GM23338 (cell line): ENCODE data around the gene NECTIN1. TPM values are rescaled to one million over a fixed set of nuclear protein-coding genes. Genes with fewer than 3 reads are reported as not detected.

ENCODE experiments used
- ATAC-seq: fragments of 200-7000 bp; cut with Tn5 transposase; 3 replicates; pipeline ENCODE4 v1.9.1; 2020
- DNase-seq: peaks from one replicate; pipeline ENCODE4 v3.0.0-alpha.2; 2015; ENCODE audit warnings: low spot score
- H2AFZ ChIP-seq: fragments of 200-600 bp; sonication (generic); 2 replicates; pipeline ENCODE4 v1.8.0; 2016; ENCODE audit warnings: antibody characterized with exemption, mild to moderate bottlenecking, moderate library complexity
- H3F3A ChIP-seq: fragments of 200-600 bp; sonication (generic); replicated peaks from 2 replicates; pipeline ENCODE4 v1.8.0; 2017; ENCODE audit warnings: antibody characterized with exemption, mixed run types, low read depth
- H3K27ac ChIP-seq: fragments of 200-600 bp; sonication (generic); 2 replicates; pipeline ENCODE4 v1.6.1; 2016; ENCODE audit warnings: low read depth
- H3K27me3 ChIP-seq: fragments of 200-600 bp; sonication (generic); 2 replicates; pipeline ENCODE4 v1.8.0; 2016; ENCODE audit warnings: mild to moderate bottlenecking, mixed run types, moderate library complexity; ENCODE audit not compliant: insufficient read depth
- H3K36me3 ChIP-seq: fragments of 200-600 bp; sonication (generic); 2 replicates; pipeline ENCODE4 v1.8.0; 2016; ENCODE audit warnings: mild to moderate bottlenecking; ENCODE audit not compliant: insufficient read depth
- H3K4me1 ChIP-seq: fragments of 200-600 bp; sonication (generic); 2 replicates; pipeline ENCODE4 v1.8.0; 2016; ENCODE audit warnings: mild to moderate bottlenecking, moderate library complexity; ENCODE audit not compliant: insufficient read depth
- H3K4me2 ChIP-seq: fragments of 200-600 bp; sonication (generic); 2 replicates; pipeline ENCODE4 v1.7.1; 2017; ENCODE audit warnings: mixed run types
- H3K4me3 ChIP-seq: fragments of 200-600 bp; sonication (generic); 2 replicates; pipeline ENCODE4 v1.6.1; 2016; ENCODE audit warnings: mixed run types
- H3K79me2 ChIP-seq: fragments of 200-600 bp; sonication (generic); replicated peaks from 2 replicates; pipeline ENCODE4 v1.8.0; 2017; ENCODE audit warnings: mild to moderate bottlenecking; ENCODE audit not compliant: insufficient read depth
- H3K9me2 ChIP-seq: fragments of 200-600 bp; sonication (generic); 2 replicates; pipeline ENCODE4 v1.8.0; 2017; ENCODE audit not compliant: insufficient read depth
- H4K20me1 ChIP-seq: fragments of 200-600 bp; sonication (generic); replicated peaks from 2 replicates; pipeline ENCODE4 v1.8.0; 2017; ENCODE audit warnings: mild to moderate bottlenecking; ENCODE audit not compliant: insufficient read depth
- H3K27ac Mint-ChIP-seq: 2 replicates; pipeline ENCODE4 v1.8.0; 2020; ENCODE audit warnings: inconsistent platforms, mild to moderate bottlenecking, moderate library complexity, mixed read lengths
- H3K27me3 Mint-ChIP-seq: 3 replicates; pipeline ENCODE4 v1.8.0; 2022; ENCODE audit warnings: low read depth, mild to moderate bottlenecking, moderate library complexity, mixed read lengths, inconsistent platforms; ENCODE audit not compliant: insufficient read depth, poor library complexity
- H3K36me3 Mint-ChIP-seq: 3 replicates; pipeline ENCODE4 v1.8.0; 2021; ENCODE audit warnings: low read depth, mild to moderate bottlenecking, inconsistent platforms, moderate library complexity, mixed read lengths
- H3K4me1 Mint-ChIP-seq: 3 replicates; pipeline ENCODE4 v1.8.0; 2020; ENCODE audit warnings: mild to moderate bottlenecking, inconsistent platforms, mixed read lengths
- H3K4me3 Mint-ChIP-seq: 3 replicates; pipeline ENCODE4 v1.8.0; 2021; ENCODE audit warnings: moderate library complexity, mild to moderate bottlenecking, inconsistent platforms, mixed read lengths
- H3K9me3 Mint-ChIP-seq: 3 replicates; pipeline ENCODE4 v1.8.0; 2020; ENCODE audit warnings: moderate library complexity, mild to moderate bottlenecking, inconsistent platforms, mixed read lengths
- CTCF ChIP-seq, 2 experiments: fragments of 200-600 bp in 1 of 2; sonication (generic) in 1 of 2; conservative IDR thresholded peaks; 2 replicates each; pipeline versions ENCODE4 v1.5.1 to v1.6.1; 2016 to 2017; ENCODE audit warnings: antibody characterized with exemption in 2 of 2, low read depth in 2 of 2, mild to moderate bottlenecking in 2 of 2, moderate library complexity in 1 of 2
- STAT1 ChIP-seq: IDR thresholded peaks from one replicate; pipeline ENCODE4 v1.6.1; 2016; ENCODE audit warnings: antibody characterized with exemption; ENCODE audit not compliant: unreplicated experiment
- ZNF462 ChIP-seq: fragments of 250-450 bp; sonication (Bioruptor Pico); IDR thresholded peaks from 2 replicates; pipeline ENCODE4 v1.5.0; 2020; ENCODE audit warnings: mild to moderate bottlenecking, moderate library complexity
- polyA plus RNA-seq: library from polyadenylated mRNA; unstranded; fragments of >200 nt; fragmentation: Nextera tagmentation; extraction: Ambion mirVana; gene quantifications from 2 replicates; pipeline ENCODE4 v1.2.1, GENCODE V29; 2016
- total RNA-seq: library from RNA; depleted of rRNA; stranded (reverse); fragments of >200 nt; shearing (Covaris generic); gene quantifications from 2 replicates; pipeline ENCODE4 v1.2.3, GENCODE V29; 2014

The NECTIN1 gene
- total and polyA plus RNA-seq, 2 experiments from 2014 or later = 18.7 to 56.3 TPM

GRCh38 chr11:119681361-119681910, 47.6 kb downstream of the NECTIN1 start:
- H3K4me2 ChIP-seq = no peak overlapping the region
- H3K4me3 Mint-ChIP-seq = no peak overlapping the region
- peaks cover 16% of the 10 kb centered on the region; the same call in 1 of the 2 replicates for H3K36me3 ChIP-seq
- peaks cover 25% of the 10 kb centered on the region for H3K27me3 Mint-ChIP-seq
- H3K4me1 Mint-ChIP-seq = peaks cover 34% of the 10 kb centered on the region
- H3K36me3 Mint-ChIP-seq = peaks cover 41% of the 10 kb centered on the region
- no peaks in the 10 kb centered on the region for H3K27me3 ChIP-seq
- H3K9me3 Mint-ChIP-seq = peaks cover 23% of the 10 kb centered on the region; the same call in 2 of the 3 replicates
- H3K9me2 ChIP-seq = no peaks in the 10 kb centered on the region
- H3F3A ChIP-seq = no peaks in the 10 kb centered on the region
- no peak for TF ChIP-seq ZNF462 (CRISPR knock-in tag)
- TF ChIP-seq CTCF (conservative IDR thresholded peaks at IDR 0.05; ENCODE audit: low read depth in 2 of 2) = peak; percentile 17 to 24; a peak in 1 of 4 replicates
- TF ChIP-seq STAT1 = no peak
- no peak overlapping the region for H3K4me3 ChIP-seq
- ATAC-seq = peak; percentile 13; the same call in 1 of the 3 replicates
- no peak overlapping the region for H3K27ac ChIP-seq
- H4K20me1 ChIP-seq = peaks cover 36% of the 10 kb centered on the region
- DNase-seq = no peak
- no peak overlapping the region for H3K27ac Mint-ChIP-seq
- peaks cover 39% of the 10 kb centered on the region for H3K79me2 ChIP-seq
- no peak overlapping the region for H2AFZ ChIP-seq
- H3K4me1 ChIP-seq = peaks cover 10% of the 10 kb centered on the region; the same call in 1 of the 2 replicates
